VCaP (cell line): ENCODE data around the gene CMPK1.

ENCODE experiments used
- H3K27ac ChIP-seq: fragments of 450-650 bp; 2 replicates; pipeline ENCODE4 v1.5.1; 2017
- CTCF ChIP-seq: fragments of 450-650 bp; conservative IDR thresholded peaks from 2 replicates; pipeline ENCODE4 v1.5.1; 2017; ENCODE audit warnings: mild to moderate bottlenecking, moderate library complexity

The CMPK1 gene

GRCh38 chr1:47416319-47417169 is 83.0 kb downstream of the CMPK1 start:
- TF ChIP-seq CTCF: no peak

GRCh38 chr1:47417170-47418044 is 83.8 kb downstream of the CMPK1 start:
- no peak for TF ChIP-seq CTCF
- H3K27ac ChIP-seq: no peak overlapping the region

More at GRCh38 chr1:47416319-47417169, 83.0 kb downstream of the CMPK1 start:
- H3K27ac ChIP-seq: no peak overlapping the region

- TF ChIP-seq CTCF: no peak
- H3K27ac ChIP-seq: no peak overlapping the region
Measured at GRCh38 chr1:47418122-47418521, 84.5 kb downstream of the CMPK1 start.

- no peak overlapping the region for H3K27ac ChIP-seq
- no peak for TF ChIP-seq CTCF
Measured at GRCh38 chr1:47418681-47419325, 85.2 kb downstream of the CMPK1 start.

- no peak overlapping the region for H3K27ac ChIP-seq
- TF ChIP-seq CTCF: no peak
Measured at GRCh38 chr1:47420547-47420946, 87.0 kb downstream of the CMPK1 start.

- TF ChIP-seq CTCF: no peak
- H3K27ac ChIP-seq: no peak overlapping the region
Measured at GRCh38 chr1:47423872-47424271, 90.3 kb downstream of the CMPK1 start.
